Choroid plexus epithelial cell (primary cell): ENCODE data around the gene SEPTIN1.

Source experiments
- DNase-seq: peaks from one replicate; pipeline ENCODE4 v3.0.0-alpha.2; 2010; ENCODE audit warnings: low read depth
- H3K4me3 ChIP-seq: 2 replicates; pipeline ENCODE4 v1.5.1; 2011; ENCODE audit warnings: low read depth, mild to moderate bottlenecking, control low read depth, low read length, moderate library complexity
- TF ChIP-seq, protein P1 (sequence below): conservative IDR thresholded peaks from 2 replicates; pipeline ENCODE4 v1.5.1; 2011; ENCODE audit warnings: low read depth, mild to moderate bottlenecking, control low read depth, inconsistent platforms, low read length, moderate library complexity

The SEPTIN1 gene, protein sequence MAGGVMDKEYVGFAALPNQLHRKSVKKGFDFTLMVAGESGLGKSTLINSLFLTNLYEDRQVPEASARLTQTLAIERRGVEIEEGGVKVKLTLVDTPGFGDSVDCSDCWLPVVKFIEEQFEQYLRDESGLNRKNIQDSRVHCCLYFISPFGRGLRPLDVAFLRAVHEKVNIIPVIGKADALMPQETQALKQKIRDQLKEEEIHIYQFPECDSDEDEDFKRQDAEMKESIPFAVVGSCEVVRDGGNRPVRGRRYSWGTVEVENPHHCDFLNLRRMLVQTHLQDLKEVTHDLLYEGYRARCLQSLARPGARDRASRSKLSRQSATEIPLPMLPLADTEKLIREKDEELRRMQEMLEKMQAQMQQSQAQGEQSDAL

DNA sequence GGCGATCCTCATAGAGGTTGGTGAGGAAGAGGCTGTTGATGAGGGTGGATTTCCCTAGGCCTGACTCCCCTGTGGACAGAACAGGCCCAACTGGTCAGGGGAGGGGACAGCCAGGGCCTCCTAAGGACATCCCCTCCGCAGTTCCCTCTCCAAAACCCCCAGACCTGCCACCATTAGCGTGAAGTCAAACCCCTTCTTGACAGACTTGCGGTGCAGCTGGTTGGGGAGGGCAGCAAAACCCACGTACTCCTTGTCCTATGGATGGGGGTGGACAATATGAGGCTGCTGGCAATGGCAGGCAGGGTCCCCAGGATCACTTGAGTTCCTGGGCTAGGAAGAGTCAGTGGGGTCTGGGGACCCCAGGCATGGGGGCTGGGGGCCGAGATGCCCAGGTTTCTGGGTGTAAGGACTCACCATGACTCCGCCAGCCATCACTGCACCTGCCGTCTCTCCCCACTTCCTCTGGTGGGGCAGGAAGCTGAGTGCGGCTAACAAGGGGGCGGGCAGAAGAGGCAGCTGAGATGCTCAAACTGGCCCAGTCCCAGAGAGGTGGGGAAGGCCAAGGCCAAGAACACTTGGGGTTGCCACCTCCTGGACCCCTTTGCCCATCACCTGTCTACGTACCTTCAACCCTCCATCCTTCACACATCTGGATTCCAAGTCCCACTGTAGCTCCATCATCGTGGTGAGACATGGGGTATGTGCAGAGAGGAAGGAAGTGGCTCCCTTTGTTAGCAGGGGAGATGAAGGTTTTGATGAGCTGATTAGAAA, at the start of gene SEPTIN1:
SEPTIN1 (minus strand) TSS at position 451 of the 771 bp plus-strand sequence; CDS start at position 432, 19 bp downstream.
- H3K4me3 ChIP-seq, result no peak within 1 kb of the TSS
- TF ChIP-seq, protein P1, sequence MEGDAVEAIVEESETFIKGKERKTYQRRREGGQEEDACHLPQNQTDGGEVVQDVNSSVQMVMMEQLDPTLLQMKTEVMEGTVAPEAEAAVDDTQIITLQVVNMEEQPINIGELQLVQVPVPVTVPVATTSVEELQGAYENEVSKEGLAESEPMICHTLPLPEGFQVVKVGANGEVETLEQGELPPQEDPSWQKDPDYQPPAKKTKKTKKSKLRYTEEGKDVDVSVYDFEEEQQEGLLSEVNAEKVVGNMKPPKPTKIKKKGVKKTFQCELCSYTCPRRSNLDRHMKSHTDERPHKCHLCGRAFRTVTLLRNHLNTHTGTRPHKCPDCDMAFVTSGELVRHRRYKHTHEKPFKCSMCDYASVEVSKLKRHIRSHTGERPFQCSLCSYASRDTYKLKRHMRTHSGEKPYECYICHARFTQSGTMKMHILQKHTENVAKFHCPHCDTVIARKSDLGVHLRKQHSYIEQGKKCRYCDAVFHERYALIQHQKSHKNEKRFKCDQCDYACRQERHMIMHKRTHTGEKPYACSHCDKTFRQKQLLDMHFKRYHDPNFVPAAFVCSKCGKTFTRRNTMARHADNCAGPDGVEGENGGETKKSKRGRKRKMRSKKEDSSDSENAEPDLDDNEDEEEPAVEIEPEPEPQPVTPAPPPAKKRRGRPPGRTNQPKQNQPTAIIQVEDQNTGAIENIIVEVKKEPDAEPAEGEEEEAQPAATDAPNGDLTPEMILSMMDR, result no peak
- no peak for DNase-seq

DNA sequence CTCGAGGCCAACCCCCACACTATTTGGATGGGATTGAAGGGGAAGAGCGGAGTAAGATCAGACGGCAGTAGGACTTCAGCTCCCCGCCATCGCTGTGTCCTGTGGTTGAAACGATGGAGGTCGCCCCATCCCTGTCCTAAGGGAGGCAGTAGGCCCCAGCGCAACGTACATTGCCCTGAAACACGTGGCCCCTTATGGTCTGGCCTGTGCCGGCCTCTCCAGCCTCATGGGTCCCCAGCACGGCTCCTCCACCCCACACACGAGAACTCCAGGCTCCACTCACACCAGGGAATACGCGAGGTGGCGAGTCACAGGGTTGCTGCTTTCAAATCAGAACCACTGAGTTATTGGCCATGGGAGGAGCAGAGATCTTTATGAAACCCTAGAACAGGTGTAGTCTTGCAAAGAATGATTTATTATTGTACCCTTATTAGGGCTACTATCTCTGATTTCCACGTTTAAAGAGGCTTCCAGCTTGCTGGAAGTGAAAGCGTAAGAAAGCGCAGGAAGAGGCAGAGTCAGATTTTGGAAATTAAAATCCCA, 48.1 kb upstream of the SEPTIN1 start:
- no peak for DNase-seq
- peak overlapping the region; percentile 88 for H3K4me3 ChIP-seq

DNA sequence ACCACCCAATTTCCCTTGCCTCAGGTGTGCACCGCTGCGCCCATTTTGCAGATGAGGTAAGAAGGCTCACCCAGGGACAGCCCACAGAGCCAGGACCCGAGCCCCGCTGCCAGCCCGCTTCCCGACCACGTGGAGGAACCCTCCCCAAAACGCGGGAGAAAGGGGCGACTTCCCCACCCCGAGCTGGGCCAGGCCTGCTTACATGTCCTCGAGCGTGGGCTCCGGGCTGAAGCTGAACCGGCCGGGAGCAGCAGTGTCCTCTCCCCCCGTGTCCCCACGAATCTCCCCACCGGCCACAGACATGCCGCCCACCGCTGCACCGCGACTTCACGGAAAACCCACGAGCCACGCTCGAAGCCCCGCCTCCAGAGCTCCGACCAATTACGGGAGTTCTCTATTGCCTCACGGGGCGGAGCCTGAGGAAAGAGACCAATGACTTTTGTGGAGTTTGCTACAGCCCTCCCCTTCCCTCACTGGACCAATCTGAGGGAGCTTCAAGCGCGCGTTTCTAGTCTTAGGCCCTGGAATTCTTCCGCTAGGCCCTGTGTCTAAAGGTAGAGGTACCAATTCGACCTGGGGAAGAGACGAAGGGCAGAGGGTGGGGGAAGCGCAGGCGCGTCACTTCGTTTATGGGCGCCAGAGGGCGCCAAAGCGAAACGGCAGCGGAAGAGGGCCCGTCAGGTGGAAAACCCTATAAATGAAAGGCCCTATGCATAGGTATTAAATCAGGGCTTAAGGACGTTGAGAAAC, 47.5 kb upstream of the SEPTIN1 start, which contains the start of gene DCTPP1:
DCTPP1 (minus strand) TSS at position 353 of the 750 bp plus-strand sequence; CDS start at position 303, 50 bp downstream.
- TF ChIP-seq, protein P1, result peak; percentile 89
- peak; percentile 99 for DNase-seq
- H3K4me3 ChIP-seq, result peak within 1 kb of the TSS; percentile 88

More for the DNA sequence above, 48.1 kb upstream of the SEPTIN1 start:
- TF ChIP-seq, protein P1, result no peak

DNA sequence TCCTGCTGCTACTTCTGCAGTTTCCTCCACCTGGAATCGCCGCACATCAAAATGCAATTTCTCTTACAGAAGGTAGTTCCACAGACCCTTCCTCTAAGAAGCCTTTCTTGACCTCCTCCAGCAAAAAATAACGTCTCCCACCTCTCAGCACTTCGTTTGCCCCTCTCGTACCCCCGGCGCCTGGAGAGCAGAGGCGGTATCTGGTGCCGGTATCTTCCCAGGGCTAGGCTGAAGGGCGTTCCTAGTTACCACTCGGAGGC, 47.0 kb upstream of the SEPTIN1 start:
- peak overlapping the region; percentile 88 for H3K4me3 ChIP-seq
- TF ChIP-seq, protein P1, result no peak
- no peak for DNase-seq

DNA sequence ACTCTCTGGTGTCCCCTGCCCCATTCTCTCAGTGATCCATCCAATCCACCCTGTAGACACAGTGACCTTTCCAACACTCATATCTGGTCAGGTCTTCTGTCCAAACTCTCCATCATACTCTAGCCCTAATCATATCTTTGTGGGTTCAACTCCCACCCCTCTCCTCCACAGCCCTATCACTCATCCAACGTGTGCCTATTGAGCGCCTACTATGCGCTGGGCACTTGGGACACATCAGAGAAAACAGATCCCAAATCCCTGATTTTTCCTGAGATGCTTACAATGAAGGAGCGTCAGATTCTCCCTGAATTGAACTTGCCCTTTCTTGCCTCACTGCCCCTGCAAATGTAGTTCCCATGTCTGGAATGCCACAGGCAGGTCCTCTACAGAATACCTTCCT, 45.7 kb upstream of the SEPTIN1 start:
- H3K4me3 ChIP-seq, result no peak overlapping the region
- TF ChIP-seq, protein P1, result no peak
- DNase-seq, result no peak

DNA sequence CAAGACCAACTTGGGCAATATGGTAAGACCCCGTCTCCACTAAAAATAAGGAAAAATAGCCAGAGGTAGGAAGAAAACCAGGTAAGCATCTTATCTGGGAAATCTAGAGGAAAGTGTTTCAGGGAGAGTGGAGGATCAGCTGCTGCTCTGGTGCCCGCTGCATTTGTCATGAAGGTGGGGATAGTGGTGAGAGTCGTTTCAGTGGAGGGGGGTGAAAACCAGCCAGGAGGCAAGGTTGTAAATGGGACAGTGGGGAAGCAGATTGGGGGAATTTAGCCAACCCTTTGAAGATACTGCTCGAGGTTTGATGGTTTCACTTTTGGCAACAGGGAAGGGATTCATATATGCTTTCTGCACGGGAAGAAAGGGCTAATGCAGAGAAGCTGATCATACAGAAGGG, 38.6 kb upstream of the SEPTIN1 start:
- TF ChIP-seq, protein P1, result no peak

More for the DNA sequence above, 38.6 kb upstream of the SEPTIN1 start:
- DNase-seq, result no peak
- H3K4me3 ChIP-seq, result no peak overlapping the region
